Fibroblast of villous mesenchyme (primary cell): ENCODE data around the gene TGFBRAP1. TPM values are rescaled to one million over a fixed set of nuclear protein-coding genes. Genes with fewer than 3 reads are reported as not detected.

Experiments used
- DNase-seq: peaks from one replicate; pipeline ENCODE4 v3.0.0-alpha.2; 2010; ENCODE audit warnings: low read depth
- H3K4me3 ChIP-seq: 2 replicates; pipeline ENCODE4 v1.5.1; 2011; ENCODE audit warnings: low read depth, mild to moderate bottlenecking, low read length
- CTCF ChIP-seq: IDR thresholded peaks from 2 replicates; pipeline ENCODE4 v1.5.1; 2012; ENCODE audit warnings: low read depth, mild to moderate bottlenecking, low read length; ENCODE audit not compliant: insufficient read depth
- total RNA-seq: library from RNA; depleted of rRNA; stranded (reverse); fragments of >200 nt; gene quantifications from 2 replicates; pipeline ENCODE4 v1.2.3, GENCODE V29; 2012

TGFBRAP1 gene
- total RNA-seq, 1 donor: 29.4 TPM

GRCh38 chr2:105325389-105325963, 4.1 kb downstream of the TGFBRAP1 start:
- DNase-seq: peak; percentile 95
- no peak overlapping the region for H3K4me3 ChIP-seq
- TF ChIP-seq CTCF: no peak

DNA sequence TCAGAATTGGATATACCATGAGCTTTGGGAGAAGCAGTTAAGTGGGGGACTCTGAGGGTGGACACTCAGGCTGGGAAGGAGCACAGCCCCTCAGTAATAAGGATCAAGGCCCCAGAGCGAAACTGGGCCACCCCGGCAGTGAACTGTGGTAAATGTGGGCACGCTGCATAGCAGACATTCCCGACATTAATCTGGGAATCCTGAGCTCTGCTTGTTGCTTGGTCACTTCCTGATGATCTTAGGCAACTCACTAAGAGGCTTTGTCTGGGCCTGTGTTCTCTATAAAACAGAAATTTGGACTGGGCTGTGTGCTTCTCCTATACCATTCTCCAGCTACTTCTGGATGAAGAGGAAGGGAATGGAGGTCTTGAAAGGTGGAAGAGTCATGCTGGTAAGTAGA, 4.8 kb downstream of the TGFBRAP1 start:
- peak overlapping the region; percentile 32 for H3K4me3 ChIP-seq
- TF ChIP-seq CTCF: no peak

GRCh38 chr2:105324101-105324500, 5.4 kb downstream of the TGFBRAP1 start:
- DNase-seq: no peak
- TF ChIP-seq CTCF: no peak
- H3K4me3 ChIP-seq: no peak overlapping the region

More for the DNA sequence above, 4.8 kb downstream of the TGFBRAP1 start:
- peak; percentile 90 for DNase-seq

GRCh38 chr2:105323111-105323510, 6.4 kb downstream of the TGFBRAP1 start:
- TF ChIP-seq CTCF: no peak
- DNase-seq: no peak
- H3K4me3 ChIP-seq: no peak overlapping the region

- no peak for TF ChIP-seq CTCF
- no peak for DNase-seq
- no peak overlapping the region for H3K4me3 ChIP-seq
Measured at GRCh38 chr2:105321875-105322646, 7.5 kb downstream of the TGFBRAP1 start.

DNA sequence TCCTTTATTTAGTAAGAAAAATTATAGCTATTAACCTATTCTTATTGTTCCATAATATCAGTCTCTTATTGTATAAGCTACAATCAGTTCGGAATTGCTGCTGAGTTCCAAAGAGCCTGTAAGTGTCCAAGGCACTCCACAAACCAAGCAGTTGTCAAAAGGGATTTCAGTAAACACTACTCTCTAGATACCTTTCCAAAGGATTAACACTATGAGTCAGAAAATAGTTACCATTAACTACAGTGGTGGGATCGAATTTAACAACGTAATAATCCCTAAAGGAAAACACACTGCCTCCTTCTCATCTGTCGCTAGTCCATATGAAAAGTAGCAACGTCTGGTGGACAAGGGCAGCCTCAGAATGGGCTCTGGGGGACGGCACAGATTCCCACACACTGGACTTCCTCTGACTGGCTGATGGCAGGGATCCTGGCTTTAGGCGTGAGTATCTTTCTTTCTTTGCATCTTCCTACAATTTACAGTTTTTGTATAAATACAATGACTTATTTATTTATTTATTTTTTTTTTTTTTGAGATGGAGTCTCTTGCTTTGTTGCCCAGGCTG, 8.8 kb downstream of the TGFBRAP1 start:
- peak; percentile 77 for DNase-seq
- no peak overlapping the region for H3K4me3 ChIP-seq
- no peak for TF ChIP-seq CTCF
